ENCODE measurements around the gene FAM170B. TPM values are rescaled to one million over a fixed set of nuclear protein-coding genes. Genes with fewer than 3 reads are reported as not detected.
A peak's percentile ranks its signal among the peaks of the same experiment; 100 is the strongest.

Gene FAM170B
- total and polyA plus RNA-seq, 9 of the 15 experiments (the other 6 are each of a cell fraction or from before 2014, with no cell fraction given) = 0.11 to 0.21 TPM; not detected in 7

DNA sequence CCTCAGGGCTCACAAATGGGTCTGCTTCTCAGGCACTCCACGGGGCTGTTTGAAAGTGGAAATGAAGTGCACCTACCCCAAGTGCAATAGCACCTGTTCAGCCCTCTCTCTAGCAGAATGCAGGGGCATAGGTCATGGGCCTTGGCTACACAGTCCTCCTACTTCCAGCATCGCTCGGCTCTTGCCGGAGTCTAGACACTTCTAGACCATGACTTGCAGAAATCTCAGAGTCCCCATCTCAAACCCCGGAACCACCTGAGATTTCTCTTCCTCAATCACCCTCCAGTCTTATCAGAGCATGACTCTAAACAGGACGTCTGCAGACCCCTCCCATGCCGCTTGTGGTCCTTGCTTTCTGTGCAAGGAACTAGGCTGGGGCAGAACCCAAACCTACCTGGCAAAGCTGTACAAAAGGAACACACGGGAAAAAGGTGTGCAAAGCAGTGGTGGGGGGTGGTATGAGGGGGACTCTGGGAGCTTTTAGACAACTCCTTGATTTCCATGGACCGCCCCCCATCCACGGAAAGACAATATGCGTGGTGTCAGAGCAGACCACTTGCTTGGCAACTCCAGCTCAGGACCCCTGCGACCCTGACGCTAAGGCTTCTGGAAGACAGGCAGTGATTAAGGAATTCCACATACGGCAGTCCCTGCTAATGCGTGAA lies 40.6 kb upstream of the FAM170B start (continued):
- TF ChIP-seq, protein P1, sequence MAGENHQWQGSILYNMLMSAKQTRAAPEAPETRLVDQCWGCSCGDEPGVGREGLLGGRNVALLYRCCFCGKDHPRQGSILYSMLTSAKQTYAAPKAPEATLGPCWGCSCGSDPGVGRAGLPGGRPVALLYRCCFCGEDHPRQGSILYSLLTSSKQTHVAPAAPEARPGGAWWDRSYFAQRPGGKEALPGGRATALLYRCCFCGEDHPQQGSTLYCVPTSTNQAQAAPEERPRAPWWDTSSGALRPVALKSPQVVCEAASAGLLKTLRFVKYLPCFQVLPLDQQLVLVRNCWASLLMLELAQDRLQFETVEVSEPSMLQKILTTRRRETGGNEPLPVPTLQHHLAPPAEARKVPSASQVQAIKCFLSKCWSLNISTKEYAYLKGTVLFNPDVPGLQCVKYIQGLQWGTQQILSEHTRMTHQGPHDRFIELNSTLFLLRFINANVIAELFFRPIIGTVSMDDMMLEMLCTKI (IDR thresholded peaks at IDR 0.05; ENCODE audit: partially characterized antibody) = no peak
- TF ChIP-seq, protein P2, sequence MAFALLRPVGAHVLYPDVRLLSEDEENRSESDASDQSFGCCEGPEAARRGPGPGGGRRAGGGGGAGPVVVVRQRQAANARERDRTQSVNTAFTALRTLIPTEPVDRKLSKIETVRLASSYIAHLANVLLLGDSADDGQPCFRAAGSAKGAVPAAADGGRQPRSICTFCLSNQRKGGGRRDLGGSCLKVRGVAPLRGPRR (CRISPR knock-in tag; IDR thresholded peaks at IDR 0.05) = no peak
- TF ChIP-seq SMARCA4 (IDR thresholded peaks at IDR 0.05) (peak; percentile 69), NR1H2 (CRISPR knock-in tag; IDR thresholded peaks at IDR 0.05) (no peak), ARNT (IDR thresholded peaks at IDR 0.05) (peak in 1 of 2 experiments; percentile 93; a peak in 2 of 4 replicates), ZNF584 (CRISPR knock-in tag; IDR thresholded peaks at IDR 0.05; ENCODE audit: low read depth) (no peak), KLF6 (CRISPR knock-in tag; IDR thresholded peaks at IDR 0.05; ENCODE audit: borderline replicate concordance) (no peak), YBX1 (IDR thresholded peaks at IDR 0.05) (no peak), ZNF408 (CRISPR knock-in tag; IDR thresholded peaks at IDR 0.05; ENCODE audit: low read depth) (no peak)
- TF ChIP-seq, protein P3, sequence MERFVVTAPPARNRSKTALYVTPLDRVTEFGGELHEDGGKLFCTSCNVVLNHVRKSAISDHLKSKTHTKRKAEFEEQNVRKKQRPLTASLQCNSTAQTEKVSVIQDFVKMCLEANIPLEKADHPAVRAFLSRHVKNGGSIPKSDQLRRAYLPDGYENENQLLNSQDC (CRISPR knock-in tag; IDR thresholded peaks at IDR 0.05) = no peak
- TF ChIP-seq, protein P4, sequence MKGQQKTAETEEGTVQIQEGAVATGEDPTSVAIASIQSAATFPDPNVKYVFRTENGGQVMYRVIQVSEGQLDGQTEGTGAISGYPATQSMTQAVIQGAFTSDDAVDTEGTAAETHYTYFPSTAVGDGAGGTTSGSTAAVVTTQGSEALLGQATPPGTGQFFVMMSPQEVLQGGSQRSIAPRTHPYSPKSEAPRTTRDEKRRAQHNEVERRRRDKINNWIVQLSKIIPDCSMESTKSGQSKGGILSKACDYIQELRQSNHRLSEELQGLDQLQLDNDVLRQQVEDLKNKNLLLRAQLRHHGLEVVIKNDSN (CRISPR knock-in tag; IDR thresholded peaks at IDR 0.05) = no peak
- TF ChIP-seq, protein P5, sequence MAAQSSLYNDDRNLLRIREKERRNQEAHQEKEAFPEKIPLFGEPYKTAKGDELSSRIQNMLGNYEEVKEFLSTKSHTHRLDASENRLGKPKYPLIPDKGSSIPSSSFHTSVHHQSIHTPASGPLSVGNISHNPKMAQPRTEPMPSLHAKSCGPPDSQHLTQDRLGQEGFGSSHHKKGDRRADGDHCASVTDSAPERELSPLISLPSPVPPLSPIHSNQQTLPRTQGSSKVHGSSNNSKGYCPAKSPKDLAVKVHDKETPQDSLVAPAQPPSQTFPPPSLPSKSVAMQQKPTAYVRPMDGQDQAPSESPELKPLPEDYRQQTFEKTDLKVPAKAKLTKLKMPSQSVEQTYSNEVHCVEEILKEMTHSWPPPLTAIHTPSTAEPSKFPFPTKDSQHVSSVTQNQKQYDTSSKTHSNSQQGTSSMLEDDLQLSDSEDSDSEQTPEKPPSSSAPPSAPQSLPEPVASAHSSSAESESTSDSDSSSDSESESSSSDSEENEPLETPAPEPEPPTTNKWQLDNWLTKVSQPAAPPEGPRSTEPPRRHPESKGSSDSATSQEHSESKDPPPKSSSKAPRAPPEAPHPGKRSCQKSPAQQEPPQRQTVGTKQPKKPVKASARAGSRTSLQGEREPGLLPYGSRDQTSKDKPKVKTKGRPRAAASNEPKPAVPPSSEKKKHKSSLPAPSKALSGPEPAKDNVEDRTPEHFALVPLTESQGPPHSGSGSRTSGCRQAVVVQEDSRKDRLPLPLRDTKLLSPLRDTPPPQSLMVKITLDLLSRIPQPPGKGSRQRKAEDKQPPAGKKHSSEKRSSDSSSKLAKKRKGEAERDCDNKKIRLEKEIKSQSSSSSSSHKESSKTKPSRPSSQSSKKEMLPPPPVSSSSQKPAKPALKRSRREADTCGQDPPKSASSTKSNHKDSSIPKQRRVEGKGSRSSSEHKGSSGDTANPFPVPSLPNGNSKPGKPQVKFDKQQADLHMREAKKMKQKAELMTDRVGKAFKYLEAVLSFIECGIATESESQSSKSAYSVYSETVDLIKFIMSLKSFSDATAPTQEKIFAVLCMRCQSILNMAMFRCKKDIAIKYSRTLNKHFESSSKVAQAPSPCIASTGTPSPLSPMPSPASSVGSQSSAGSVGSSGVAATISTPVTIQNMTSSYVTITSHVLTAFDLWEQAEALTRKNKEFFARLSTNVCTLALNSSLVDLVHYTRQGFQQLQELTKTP (IDR thresholded peaks at IDR 0.05; ENCODE audit: low read depth in 1 of 2, partially characterized antibody in 2 of 2) = no peak

Data from K562 (cell line).